Fibroblast of lung (primary cell): ENCODE measurements around the gene FHOD3. TPM values are rescaled to one million over a fixed set of nuclear protein-coding genes. Genes with fewer than 3 reads are reported as not detected.

ENCODE experiments used
- DNase-seq, 2 donors: peaks; one replicate each; pipeline versions ENCODE4 v3.0.0 to v3.0.0-alpha.2; 2010; ENCODE audit warnings: low read depth in 2 of 2
- H2AFZ ChIP-seq: 2 replicates; pipeline ENCODE4 v1.5.1; 2012; ENCODE audit warnings: low read length, control low read depth, inconsistent platforms
- H3K27ac ChIP-seq: 2 replicates; pipeline ENCODE4 v1.5.1; 2011; ENCODE audit warnings: low read length, control low read depth; ENCODE audit not compliant: insufficient read depth
- H3K27me3 ChIP-seq: 2 replicates; pipeline ENCODE4 v1.5.1; 2011; ENCODE audit warnings: mild to moderate bottlenecking, low read length; ENCODE audit not compliant: control insufficient read depth, insufficient read depth
- H3K36me3 ChIP-seq: 2 replicates; pipeline ENCODE4 v1.5.1; 2011; ENCODE audit warnings: low read length; ENCODE audit not compliant: control insufficient read depth, insufficient read depth
- H3K4me1 ChIP-seq: 2 replicates; pipeline ENCODE4 v1.5.1; 2011; ENCODE audit warnings: low read length; ENCODE audit not compliant: control insufficient read depth, insufficient read depth; ENCODE audit errors: extremely low read depth
- H3K4me2 ChIP-seq: 2 replicates; pipeline ENCODE4 v1.5.1; 2011; ENCODE audit warnings: low read length, control low read depth; ENCODE audit not compliant: insufficient read depth; ENCODE audit errors: extremely low read depth
- H3K4me3 ChIP-seq, 4 experiments: fragments of 200-600 bp in 1 of 4; sonication (generic) in 1 of 4; replicated peaks in 1 of 4; 2 replicates each; pipeline ENCODE4 v1.5.1; 2011 to 2016; ENCODE audit warnings: low read length in 4 of 4, low read depth in 3 of 4, mild to moderate bottlenecking in 3 of 4, control low read depth in 2 of 4, inconsistent platforms in 1 of 4, mixed read lengths in 1 of 4; ENCODE audit not compliant: insufficient read depth in 1 of 4; ENCODE audit errors: control extremely low read depth in 1 of 4
- H3K79me2 ChIP-seq: 2 replicates; pipeline ENCODE4 v1.5.1; 2012; ENCODE audit warnings: mild to moderate bottlenecking, low read length, inconsistent platforms; ENCODE audit not compliant: control insufficient read depth, insufficient read depth
- H3K9ac ChIP-seq: 2 replicates; pipeline ENCODE4 v1.5.1; 2011; ENCODE audit warnings: mild to moderate bottlenecking, low read length, control low read depth; ENCODE audit not compliant: insufficient read depth
- H3K9me3 ChIP-seq: 2 replicates; pipeline ENCODE4 v1.5.1; 2012; ENCODE audit warnings: low read depth, low read length; ENCODE audit not compliant: control insufficient read depth, insufficient read depth
- H4K20me1 ChIP-seq: 2 replicates; pipeline ENCODE4 v1.5.1; 2011; ENCODE audit warnings: low read length; ENCODE audit not compliant: control insufficient read depth, insufficient read depth; ENCODE audit errors: extremely low read depth
- CTCF ChIP-seq, 2 donors: IDR thresholded peaks in 1 of 2; conservative IDR thresholded peaks in 1 of 2; 1 replicate in 1 of 2; 2 replicates in 1 of 2; pipeline ENCODE4 v1.5.1; 2011 to 2012; ENCODE audit warnings: low read length in 2 of 2, control low read depth in 1 of 2, inconsistent platforms in 1 of 2, low read depth in 1 of 2, mild to moderate bottlenecking in 1 of 2
- EZH2 ChIP-seq: IDR thresholded peaks from 2 replicates; pipeline ENCODE4 v1.5.1; 2012; ENCODE audit warnings: low read length, control low read depth, mild to moderate bottlenecking; ENCODE audit errors: missing control alignments
- polyA plus RNA-seq, 2 donors: library from polyadenylated mRNA; depleted of rRNA in 1 of 2; stranded (reverse) in 1 of 2; unstranded in 1 of 2; fragments of >200 nt; gene quantifications; 2 replicates each; pipeline ENCODE4 v1.2.1, GENCODE V29; 2011 to 2012; ENCODE audit warnings: missing spikeins in 1 of 2
- total RNA-seq: library from RNA; depleted of rRNA; stranded (reverse); fragments of >200 nt; gene quantifications from 2 replicates; pipeline ENCODE4 v1.2.1, GENCODE V29; 2014

The FHOD3 gene
- total and polyA plus RNA-seq, 2 donors (not counting 1 experiment from before 2014, with no cell fraction given) = 16.1 to 28.2 TPM

- no peak overlapping the region for H3K4me2 ChIP-seq
- H3K9ac ChIP-seq = no peak overlapping the region
- no peak overlapping the region for H3K4me3 ChIP-seq
- H2AFZ ChIP-seq = no peak overlapping the region
- no peaks in the 10 kb centered on the region for H4K20me1 ChIP-seq
- H3K27me3 ChIP-seq = no peaks in the 10 kb centered on the region
- DNase-seq = no peak
- H3K4me1 ChIP-seq = no peaks in the 10 kb centered on the region
- no peaks in the 10 kb centered on the region for H3K9me3 ChIP-seq
- H3K79me2 ChIP-seq = no peaks in the 10 kb centered on the region
- no peak for TF ChIP-seq CTCF (conservative IDR thresholded peaks at IDR 0.05 in 1 of 2, IDR thresholded peaks at IDR 0.05 in 1 of 2; ENCODE audit: low read depth in 1 of 2, low read length in 2 of 2)
- TF ChIP-seq EZH2 = no peak
- H3K36me3 ChIP-seq = no peaks in the 10 kb centered on the region
- H3K27ac ChIP-seq = no peak overlapping the region
Observed at GRCh38 chr18:36636237-36636817, 338.8 kb downstream of the FHOD3 start.

DNA sequence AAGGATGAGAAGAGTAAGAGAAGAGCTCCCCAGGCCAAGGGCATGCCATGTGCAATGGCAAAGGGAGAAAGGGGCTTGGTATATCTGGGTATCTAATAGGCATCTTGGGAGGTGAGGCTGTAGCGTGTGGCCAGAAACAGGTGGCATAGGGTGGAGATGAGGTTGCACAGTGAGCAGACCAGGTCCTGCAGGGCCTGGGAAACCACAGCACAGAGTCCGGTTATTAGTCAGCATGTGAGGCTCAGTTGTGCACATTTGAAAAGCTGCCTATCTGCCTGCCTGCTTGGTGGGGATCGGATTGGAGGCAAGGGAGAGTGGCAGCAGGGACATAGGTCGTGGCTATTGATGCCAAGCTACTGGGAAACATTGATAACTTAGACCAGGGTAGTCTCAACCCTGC, 340.7 kb downstream of the FHOD3 start:
- Histone ChIP-seq H3K27ac (no peak overlapping the region), H3K36me3 (no peaks in the 10 kb centered on the region), H4K20me1 (no peaks in the 10 kb centered on the region), H3K4me2 (no peak overlapping the region), H3K27me3 (no peaks in the 10 kb centered on the region), H3K9me3 (no peaks in the 10 kb centered on the region), H3K9ac (no peak overlapping the region), H3K4me1 (no peaks in the 10 kb centered on the region), H3K4me3 (no peak overlapping the region), H3K79me2 (no peaks in the 10 kb centered on the region), H2AFZ (no peak overlapping the region)
- TF ChIP-seq CTCF (conservative IDR thresholded peaks at IDR 0.05 in 1 of 2, IDR thresholded peaks at IDR 0.05 in 1 of 2; ENCODE audit: low read depth in 1 of 2, low read length in 2 of 2) = no peak
- DNase-seq = no peak

GRCh38 chr18:36640021-36640952, 342.8 kb downstream of the FHOD3 start:
- no peak for TF ChIP-seq CTCF (conservative IDR thresholded peaks at IDR 0.05 in 1 of 2, IDR thresholded peaks at IDR 0.05 in 1 of 2; ENCODE audit: low read depth in 1 of 2, low read length in 2 of 2)
- TF ChIP-seq EZH2 = no peak
- no peaks in the 10 kb centered on the region for H3K79me2 ChIP-seq
- no peaks in the 10 kb centered on the region for H3K4me1 ChIP-seq
- H3K4me3 ChIP-seq = no peak overlapping the region
- H4K20me1 ChIP-seq = no peaks in the 10 kb centered on the region
- no peaks in the 10 kb centered on the region for H3K9me3 ChIP-seq
- no peak overlapping the region for H2AFZ ChIP-seq
- no peak overlapping the region for H3K27ac ChIP-seq
- DNase-seq = no peak
- H3K27me3 ChIP-seq = no peaks in the 10 kb centered on the region
- no peak overlapping the region for H3K4me2 ChIP-seq
- H3K9ac ChIP-seq = no peak overlapping the region
- no peaks in the 10 kb centered on the region for H3K36me3 ChIP-seq
